Keratinocyte (primary cell): ENCODE results near the gene SPATS2. TPM values are rescaled to one million over a fixed set of nuclear protein-coding genes. Genes with fewer than 3 reads are reported as not detected.

Source experiments
- DNase-seq: peaks from one replicate; pipeline ENCODE4 v3.0.0-alpha.2; 2011; ENCODE audit warnings: low read depth, missing footprints, low spot score
- FAIRE-seq: peaks from 2 replicates; lab custom pipeline; 2011; peaks lifted over from hg19 to GRCh38; lab: Jason Lieb, UNC
- H2AFZ ChIP-seq: 2 replicates; pipeline ENCODE4 v1.6.0; 2012; ENCODE audit warnings: low read length, control low read depth, inconsistent platforms; ENCODE audit not compliant: control insufficient read depth
- H3K27ac ChIP-seq: 2 replicates; pipeline ENCODE4 v1.5.1; 2011; ENCODE audit warnings: low read length; ENCODE audit not compliant: control insufficient read depth, insufficient read depth
- H3K27me3 ChIP-seq: 3 replicates; pipeline ENCODE4 v1.6.0; 2011; ENCODE audit warnings: low read length; ENCODE audit not compliant: control insufficient read depth, insufficient read depth; ENCODE audit errors: extremely low read depth
- H3K36me3 ChIP-seq, 2 experiments: 2 replicates in 1 of 2; 3 replicates in 1 of 2; pipeline ENCODE4 v1.5.1; 2011; ENCODE audit warnings: low read length in 2 of 2, mild to moderate bottlenecking in 1 of 2; ENCODE audit not compliant: control insufficient read depth in 2 of 2, insufficient read depth in 2 of 2; ENCODE audit errors: extremely low read depth in 1 of 2
- H3K4me1 ChIP-seq: 3 replicates; pipeline ENCODE4 v1.5.1; 2011; ENCODE audit warnings: low read length; ENCODE audit not compliant: control insufficient read depth, insufficient read depth; ENCODE audit errors: extremely low read depth
- H3K4me2 ChIP-seq: 3 replicates; pipeline ENCODE4 v1.6.0; 2011; ENCODE audit warnings: low read depth, low read length; ENCODE audit not compliant: control insufficient read depth, insufficient read depth; ENCODE audit errors: extremely low read depth
- H3K4me3 ChIP-seq, 3 experiments: fragments of 200-600 bp in 1 of 3; sonication (generic) in 1 of 3; 2 replicates in 2 of 3; 3 replicates in 1 of 3; pipeline ENCODE4 v1.5.1; 2011 to 2016; ENCODE audit warnings: low read length in 3 of 3, mild to moderate bottlenecking in 3 of 3, control low read depth in 2 of 3, inconsistent platforms in 1 of 3, low read depth in 1 of 3, mixed read lengths in 1 of 3, mixed run types in 1 of 3, moderate library complexity in 1 of 3; ENCODE audit not compliant: control insufficient read depth in 2 of 3, insufficient read depth in 2 of 3; ENCODE audit errors: extremely low read depth in 1 of 3
- H3K79me2 ChIP-seq: 2 replicates; pipeline ENCODE4 v1.6.0; 2012; ENCODE audit warnings: low read length; ENCODE audit not compliant: control insufficient read depth, insufficient read depth
- H3K9ac ChIP-seq: 3 replicates; pipeline ENCODE4 v1.6.0; 2011; ENCODE audit warnings: low read length; ENCODE audit not compliant: control insufficient read depth, insufficient read depth; ENCODE audit errors: extremely low read depth
- H3K9me1 ChIP-seq: 3 replicates; pipeline ENCODE4 v1.6.0; 2011; ENCODE audit warnings: low read length; ENCODE audit not compliant: control insufficient read depth, insufficient read depth; ENCODE audit errors: extremely low read depth
- H3K9me3 ChIP-seq: 2 replicates; pipeline ENCODE4 v1.5.1; 2012; ENCODE audit warnings: low read depth, low read length; ENCODE audit not compliant: control insufficient read depth
- H4K20me1 ChIP-seq: 3 replicates; pipeline ENCODE4 v1.6.0; 2011; ENCODE audit warnings: low read length; ENCODE audit not compliant: control insufficient read depth, insufficient read depth; ENCODE audit errors: extremely low read depth
- EZH2 ChIP-seq: IDR thresholded peaks from one replicate; pipeline ENCODE4 v1.6.1; 2012; ENCODE audit warnings: inconsistent platforms, mild to moderate bottlenecking, low read length, moderate library complexity
- dilution Hi-C: fragments of 300-500 bp; cut with MboI; formaldehyde crosslinking; loops from one replicate; pipeline ENCODE4 v1.7.0; 2020; ENCODE audit warnings: low sequenced_read_pairs; ENCODE audit not compliant: extremely low pct_ligation_motif_present
- polyA plus RNA-seq, 5 experiments: library from polyadenylated mRNA; depleted of rRNA in 3 of 5; stranded (reverse) in 3 of 5; stranded (forward) in 1 of 5; unstranded in 1 of 5; fragments of >200 nt; gene quantifications; 1 replicate in 1 of 5; 2 replicates in 3 of 5; 3 replicates in 1 of 5; pipeline versions ENCODE4 v1.2.1 to v1.2.3, GENCODE V29; 2011 to 2012; ENCODE audit warnings: missing spikeins in 2 of 5, low read depth in 1 of 5, low replicate concordance in 1 of 5
- TF ChIP-seq, protein P1 (sequence below), 3 experiments: IDR thresholded peaks in 1 of 3; conservative IDR thresholded peaks in 1 of 3; optimal IDR thresholded peaks in 1 of 3; 2 replicates in 2 of 3; 3 replicates in 1 of 3; pipeline versions ENCODE3 to v1.5.1; 2011; ENCODE audit warnings: low read length in 3 of 3, mild to moderate bottlenecking in 3 of 3, moderate library complexity in 2 of 3, control low read depth in 1 of 3, inconsistent platforms in 1 of 3; ENCODE audit not compliant: insufficient read depth in 2 of 3; ENCODE audit errors: extremely low read depth in 1 of 3

The SPATS2 gene
- polyA plus RNA-seq, 1 donor (not counting 4 experiments of a cell fraction or from before 2014, with no cell fraction given): 47.9 TPM

- H3K36me3 ChIP-seq: no peaks in the 10 kb centered on the region
- no peaks in the 10 kb centered on the region for H3K9me1 ChIP-seq
- H3K27me3 ChIP-seq: no peaks in the 10 kb centered on the region
- DNase-seq: no peak
- no peak overlapping the region for H3K27ac ChIP-seq
- no peak for TF ChIP-seq EZH2
- TF ChIP-seq, protein P1, sequence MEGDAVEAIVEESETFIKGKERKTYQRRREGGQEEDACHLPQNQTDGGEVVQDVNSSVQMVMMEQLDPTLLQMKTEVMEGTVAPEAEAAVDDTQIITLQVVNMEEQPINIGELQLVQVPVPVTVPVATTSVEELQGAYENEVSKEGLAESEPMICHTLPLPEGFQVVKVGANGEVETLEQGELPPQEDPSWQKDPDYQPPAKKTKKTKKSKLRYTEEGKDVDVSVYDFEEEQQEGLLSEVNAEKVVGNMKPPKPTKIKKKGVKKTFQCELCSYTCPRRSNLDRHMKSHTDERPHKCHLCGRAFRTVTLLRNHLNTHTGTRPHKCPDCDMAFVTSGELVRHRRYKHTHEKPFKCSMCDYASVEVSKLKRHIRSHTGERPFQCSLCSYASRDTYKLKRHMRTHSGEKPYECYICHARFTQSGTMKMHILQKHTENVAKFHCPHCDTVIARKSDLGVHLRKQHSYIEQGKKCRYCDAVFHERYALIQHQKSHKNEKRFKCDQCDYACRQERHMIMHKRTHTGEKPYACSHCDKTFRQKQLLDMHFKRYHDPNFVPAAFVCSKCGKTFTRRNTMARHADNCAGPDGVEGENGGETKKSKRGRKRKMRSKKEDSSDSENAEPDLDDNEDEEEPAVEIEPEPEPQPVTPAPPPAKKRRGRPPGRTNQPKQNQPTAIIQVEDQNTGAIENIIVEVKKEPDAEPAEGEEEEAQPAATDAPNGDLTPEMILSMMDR (optimal IDR thresholded peaks at IDR 0.05 in 1 of 3, IDR thresholded peaks at IDR 0.05 in 1 of 3, conservative IDR thresholded peaks at IDR 0.05 in 1 of 3; ENCODE audit: extremely low read depth in 1 of 3, insufficient read depth in 2 of 3, low read length in 3 of 3): no peak
- H3K4me3 ChIP-seq: no peak overlapping the region
- H4K20me1 ChIP-seq: no peaks in the 10 kb centered on the region
- peaks cover 9% of the 10 kb centered on the region for H3K79me2 ChIP-seq
- no peak for FAIRE-seq
- H3K4me2 ChIP-seq: no peak overlapping the region
- H3K4me1 ChIP-seq: peaks cover 19% of the 10 kb centered on the region
- no peaks in the 10 kb centered on the region for H3K9me3 ChIP-seq
- H2AFZ ChIP-seq: no peak overlapping the region
- no peak overlapping the region for H3K9ac ChIP-seq
- dilution Hi-C loops: no loop called here
Observed at GRCh38 chr12:49413796-49414195, 46.5 kb downstream of the SPATS2 start.

GRCh38 chr12:49414364-49414763 lies 47.1 kb downstream of the SPATS2 start:
- peaks cover 19% of the 10 kb centered on the region for H3K4me1 ChIP-seq
- TF ChIP-seq, protein P1 (optimal IDR thresholded peaks at IDR 0.05 in 1 of 3, IDR thresholded peaks at IDR 0.05 in 1 of 3, conservative IDR thresholded peaks at IDR 0.05 in 1 of 3; ENCODE audit: extremely low read depth in 1 of 3, insufficient read depth in 2 of 3, low read length in 3 of 3): no peak
- TF ChIP-seq EZH2: no peak
- FAIRE-seq: no peak

More at GRCh38 chr12:49414364-49414763, 47.1 kb downstream of the SPATS2 start:
- Histone ChIP-seq H3K27me3 (no peaks in the 10 kb centered on the region), H3K4me3 (no peak overlapping the region), H3K4me2 (no peak overlapping the region), H4K20me1 (no peaks in the 10 kb centered on the region), H3K9me1 (no peaks in the 10 kb centered on the region), H3K36me3 (no peaks in the 10 kb centered on the region), H3K9ac (no peak overlapping the region), H2AFZ (no peak overlapping the region), H3K79me2 (peaks cover 10% of the 10 kb centered on the region), H3K9me3 (no peaks in the 10 kb centered on the region), H3K27ac (no peak overlapping the region)
- dilution Hi-C loops: no loop called here
- DNase-seq: no peak
